Measurements from ENCODE around the gene EOMES.

The EOMES gene

GRCh38 chr3:27729748-27730611 lies 7.9 kb upstream of the EOMES start:
- peak; percentile 29 for DNase-seq (ENCODE audit: low read depth)
- Histone ChIP-seq H3K4me3 (ENCODE audit: low read length) (peak overlapping the region; percentile 63), H3K4me1 (ENCODE audit: control insufficient read depth, insufficient read depth, low read length) (peaks cover 6% of the 10 kb centered on the region), H3K27me3 (replicated peaks; ENCODE audit: control insufficient read depth, insufficient read depth, low read length) (peaks cover 69% of the 10 kb centered on the region), H3K36me3 (ENCODE audit: control insufficient read depth, insufficient read depth, low read length, severe bottlenecking) (no peaks in the 10 kb centered on the region), H3K9ac (ENCODE audit: low read length) (no peak overlapping the region), H3K9me3 (ENCODE audit: control insufficient read depth, low read length) (no peaks in the 10 kb centered on the region)

GRCh38 chr3:27729325-27729724 lies 7.2 kb upstream of the EOMES start:
- Histone ChIP-seq H3K9ac (ENCODE audit: low read length) (no peak overlapping the region), H3K4me1 (ENCODE audit: control insufficient read depth, insufficient read depth, low read length) (peaks cover 6% of the 10 kb centered on the region), H3K27me3 (replicated peaks; ENCODE audit: control insufficient read depth, insufficient read depth, low read length) (peaks cover 76% of the 10 kb centered on the region), H3K36me3 (ENCODE audit: control insufficient read depth, insufficient read depth, low read length, severe bottlenecking) (no peaks in the 10 kb centered on the region), H3K4me3 (ENCODE audit: low read length) (peak overlapping the region; percentile 63), H3K9me3 (ENCODE audit: control insufficient read depth, low read length) (no peaks in the 10 kb centered on the region)
- no peak for DNase-seq (ENCODE audit: low read depth)

GRCh38 chr3:27728195-27729087 lies 6.3 kb upstream of the EOMES start:
- peaks cover 15% of the 10 kb centered on the region for H3K4me1 ChIP-seq (ENCODE audit: control insufficient read depth, insufficient read depth, low read length)
- H3K9ac ChIP-seq (ENCODE audit: low read length): no peak overlapping the region
- no peak overlapping the region for H3K4me3 ChIP-seq (ENCODE audit: low read length)
- H3K27me3 ChIP-seq (replicated peaks; ENCODE audit: control insufficient read depth, insufficient read depth, low read length): peaks cover 84% of the 10 kb centered on the region
- H3K36me3 ChIP-seq (ENCODE audit: control insufficient read depth, insufficient read depth, low read length, severe bottlenecking): no peaks in the 10 kb centered on the region
- H3K9me3 ChIP-seq (ENCODE audit: control insufficient read depth, low read length): no peaks in the 10 kb centered on the region
- DNase-seq (ENCODE audit: low read depth): no peak

- Histone ChIP-seq H3K27me3 (replicated peaks; ENCODE audit: control insufficient read depth, insufficient read depth, low read length) (peaks cover 94% of the 10 kb centered on the region), H3K9ac (ENCODE audit: low read length) (no peak overlapping the region), H3K36me3 (ENCODE audit: control insufficient read depth, insufficient read depth, low read length, severe bottlenecking) (no peaks in the 10 kb centered on the region), H3K4me1 (ENCODE audit: control insufficient read depth, insufficient read depth, low read length) (peaks cover 30% of the 10 kb centered on the region), H3K9me3 (ENCODE audit: control insufficient read depth, low read length) (no peaks in the 10 kb centered on the region), H3K4me3 (ENCODE audit: low read length) (no peak overlapping the region)
- no peak for DNase-seq (ENCODE audit: low read depth)
These were observed 4.1 kb upstream of the EOMES start for GRCh38 chr3:27726240-27726639.

GRCh38 chr3:27724459-27725197 lies 2.5 kb upstream of the EOMES start:
- Histone ChIP-seq H3K9ac (ENCODE audit: low read length) (no peak overlapping the region), H3K4me3 (ENCODE audit: low read length) (no peak overlapping the region), H3K9me3 (ENCODE audit: control insufficient read depth, low read length) (no peaks in the 10 kb centered on the region), H3K4me1 (ENCODE audit: control insufficient read depth, insufficient read depth, low read length) (peaks cover 29% of the 10 kb centered on the region), H3K27me3 (replicated peaks; ENCODE audit: control insufficient read depth, insufficient read depth, low read length) (peaks cover 89% of the 10 kb centered on the region), H3K36me3 (ENCODE audit: control insufficient read depth, insufficient read depth, low read length, severe bottlenecking) (no peaks in the 10 kb centered on the region)
- no peak for DNase-seq (ENCODE audit: low read depth)

- no peak for DNase-seq (ENCODE audit: low read depth)
- H3K27me3 ChIP-seq (replicated peaks; ENCODE audit: control insufficient read depth, insufficient read depth, low read length): peaks cover 82% of the 10 kb centered on the region
- H3K4me3 ChIP-seq (ENCODE audit: low read length): peak overlapping the region; percentile 63
- H3K4me1 ChIP-seq (ENCODE audit: control insufficient read depth, insufficient read depth, low read length): peaks cover 29% of the 10 kb centered on the region
- no peak overlapping the region for H3K9ac ChIP-seq (ENCODE audit: low read length)
- H3K9me3 ChIP-seq (ENCODE audit: control insufficient read depth, low read length): no peaks in the 10 kb centered on the region
- no peaks in the 10 kb centered on the region for H3K36me3 ChIP-seq (ENCODE audit: control insufficient read depth, insufficient read depth, low read length, severe bottlenecking)
These were observed 1.8 kb upstream of the EOMES start for GRCh38 chr3:27723815-27724458.

GRCh38 chr3:27723456-27723814 lies 1.3 kb upstream of the EOMES start:
- Histone ChIP-seq H3K4me3 (ENCODE audit: low read length) (peak overlapping the region; percentile 63), H3K9ac (ENCODE audit: low read length) (no peak overlapping the region), H3K36me3 (ENCODE audit: control insufficient read depth, insufficient read depth, low read length, severe bottlenecking) (no peaks in the 10 kb centered on the region), H3K9me3 (ENCODE audit: control insufficient read depth, low read length) (no peaks in the 10 kb centered on the region), H3K27me3 (replicated peaks; ENCODE audit: control insufficient read depth, insufficient read depth, low read length) (peaks cover 77% of the 10 kb centered on the region), H3K4me1 (ENCODE audit: control insufficient read depth, insufficient read depth, low read length) (peaks cover 29% of the 10 kb centered on the region)
- DNase-seq (ENCODE audit: low read depth): no peak

- Histone ChIP-seq H3K27me3 (replicated peaks; ENCODE audit: control insufficient read depth, insufficient read depth, low read length) (peaks cover 73% of the 10 kb centered on the region), H3K4me3 (ENCODE audit: low read length) (peak overlapping the region; percentile 63)
These were observed 900 bp upstream of the EOMES start for GRCh38 chr3:27723001-27723445.

GRCh38 chr3:27720899-27721716 lies 1.0 kb downstream of the EOMES start:
- peak overlapping the region; percentile 77 for H3K4me3 ChIP-seq (ENCODE audit: low read length)
- H3K4me1 ChIP-seq (ENCODE audit: control insufficient read depth, insufficient read depth, low read length): peaks cover 29% of the 10 kb centered on the region
- peaks cover 53% of the 10 kb centered on the region for H3K27me3 ChIP-seq (replicated peaks; ENCODE audit: control insufficient read depth, insufficient read depth, low read length)
- no peaks in the 10 kb centered on the region for H3K36me3 ChIP-seq (ENCODE audit: control insufficient read depth, insufficient read depth, low read length, severe bottlenecking)
- DNase-seq (ENCODE audit: low read depth): no peak
- no peaks in the 10 kb centered on the region for H3K9me3 ChIP-seq (ENCODE audit: control insufficient read depth, low read length)
- H3K9ac ChIP-seq (ENCODE audit: low read length): no peak overlapping the region

More at GRCh38 chr3:27723001-27723445, 900 bp upstream of the EOMES start:
- Histone ChIP-seq H3K4me1 (ENCODE audit: control insufficient read depth, insufficient read depth, low read length) (peaks cover 29% of the 10 kb centered on the region), H3K36me3 (ENCODE audit: control insufficient read depth, insufficient read depth, low read length, severe bottlenecking) (no peaks in the 10 kb centered on the region), H3K9ac (ENCODE audit: low read length) (no peak overlapping the region), H3K9me3 (ENCODE audit: control insufficient read depth, low read length) (no peaks in the 10 kb centered on the region)
- peak; percentile 11 for DNase-seq (ENCODE audit: low read depth)
